Endodermal cell (in vitro differentiated cells): Measurements from ENCODE around the gene CD40. TPM values are rescaled to one million over a fixed set of nuclear protein-coding genes. Genes with fewer than 3 reads are reported as not detected.

Experiments used
- DNase-seq: peaks from one replicate; pipeline ENCODE4 v3.0.0-alpha.2; 2017
- H3K27ac ChIP-seq: 2 replicates; pipeline ENCODE4 v1.5.1; 2013; ENCODE audit warnings: mild to moderate bottlenecking, low read depth, low read length, moderate library complexity
- H3K27me3 ChIP-seq: 2 replicates; pipeline ENCODE4 v1.6.1; 2013; ENCODE audit warnings: mild to moderate bottlenecking, low read length, moderate library complexity; ENCODE audit not compliant: insufficient read depth, control insufficient read depth, poor library complexity, severe bottlenecking
- H3K36me3 ChIP-seq: 2 replicates; pipeline ENCODE4 v1.7.0; 2013; ENCODE audit warnings: mild to moderate bottlenecking, low read length, moderate library complexity; ENCODE audit not compliant: control insufficient read depth, insufficient read depth
- H3K4me1 ChIP-seq: one replicate; pipeline ENCODE4 v1.7.0; 2013; ENCODE audit warnings: low read length; ENCODE audit not compliant: control insufficient read depth, insufficient read depth
- H3K4me3 ChIP-seq: 2 replicates; pipeline ENCODE4 v1.5.1; 2013; ENCODE audit warnings: mild to moderate bottlenecking, low read length, moderate library complexity
- H3K9ac ChIP-seq: 2 replicates; pipeline ENCODE4 v1.6.1; 2013; ENCODE audit warnings: mild to moderate bottlenecking, low read length, moderate library complexity; ENCODE audit not compliant: poor library complexity, severe bottlenecking; ENCODE audit errors: extremely low read depth
- H3K9me3 ChIP-seq: 2 replicates; pipeline ENCODE4 v1.6.1; 2013; ENCODE audit warnings: mild to moderate bottlenecking, low read length, moderate library complexity; ENCODE audit not compliant: control insufficient read depth
- H3K27ac Mint-ChIP-seq: 2 replicates; pipeline ENCODE4 v1.8.0; 2020; ENCODE audit warnings: mixed read lengths
- H3K27me3 Mint-ChIP-seq: 2 replicates; pipeline ENCODE4 v1.8.0; 2021; ENCODE audit warnings: mild to moderate bottlenecking, mixed read lengths; ENCODE audit not compliant: insufficient read depth
- H3K36me3 Mint-ChIP-seq: 2 replicates; pipeline ENCODE4 v1.8.0; 2020; ENCODE audit warnings: low read depth, mixed read lengths
- H3K4me1 Mint-ChIP-seq: 2 replicates; pipeline ENCODE4 v1.8.0; 2020; ENCODE audit warnings: mixed read lengths
- H3K4me3 Mint-ChIP-seq: 2 replicates; pipeline ENCODE4 v1.8.0; 2020; ENCODE audit warnings: mild to moderate bottlenecking, moderate library complexity, mixed read lengths
- H3K9me3 Mint-ChIP-seq: 2 replicates; pipeline ENCODE4 v1.8.0; 2020; ENCODE audit warnings: mild to moderate bottlenecking, mixed read lengths
- CTCF ChIP-seq: fragments of 200-600 bp; sonication (generic); conservative IDR thresholded peaks from 2 replicates; pipeline ENCODE4 v1.5.0; 2021; ENCODE audit warnings: antibody characterized with exemption, mild to moderate bottlenecking
- WGBS, 2 experiments: methylation state at CpG; one replicate each; pipeline versions ENCODE4 v1.1.5 to v1.1.7; 2013; ENCODE audit warnings: missing lambda C conversion rate in 2 of 2, mixed read lengths in 1 of 2; ENCODE audit not compliant: insufficient coverage in 1 of 2, insufficient read length in 1 of 2; 5-methylcytosine and 5-hydroxymethylcytosine counted together
- long read RNA-seq, 4 experiments: library from polyadenylated mRNA in 2 of 4; library from RNA in 1 of 4; library from capped mRNA in 1 of 4; stranded (forward) in 3 of 4; unstranded in 1 of 4; transcript quantifications; one replicate each; pipeline ENCODE4 v2.0.0, GENCODE V29; 2020 to 2021; ENCODE audit warnings: inconsistent platforms in 1 of 4
- polyA plus RNA-seq, 2 experiments: library from polyadenylated mRNA; stranded (reverse); fragments of 50-300 nt; gene quantifications; one replicate each; pipeline ENCODE4 v1.2.3, GENCODE V29; 2013
- total RNA-seq, 2 donors: library from RNA; stranded (reverse); fragmentation: NEBNext Ultra II Directional in 1 of 2; extraction: Animal tissue kit (Norgen Biotek cat#: 25700) in 1 of 2; gene quantifications; 2 replicates in 1 of 2; 3 replicates in 1 of 2; pipeline ENCODE4 v1.2.1, GENCODE V29; 2021

CD40 gene
- 10 to 100 TPM in 1 of 2 donors, 1 to 10 TPM in 1; 9.0 to 16.4 TPM for total RNA-seq
- polyA plus RNA-seq (2013, experiment 1 of 2) = 5.4 TPM
- 5.1 TPM for polyA plus RNA-seq (2013, experiment 2 of 2)
- long read RNA-seq, experiment 1, transcript CD40-202 (9 exons, 1,729 nt) = major isoform, 5 of 15 reads
- long read RNA-seq, experiment 1, partial matches to known transcripts = 5 of 15 reads
- long read RNA-seq, experiment 1, other reads (novel, unspliced or antisense) = 5 of 15 reads
- long read RNA-seq, experiment 2, transcript CD40-202 (9 exons, 1,729 nt) = major isoform, 15 of 35 reads
- long read RNA-seq, experiment 2, partial matches to known transcripts = 1 of 35 reads
- long read RNA-seq, experiment 2, other reads (novel, unspliced or antisense) = 17 of 35 reads
- long read RNA-seq, experiment 3, transcript CD40-202 (9 exons, 1,729 nt) = major isoform, 37 of 49 reads
- long read RNA-seq, experiment 3, partial matches to known transcripts = 0 of 49 reads
- long read RNA-seq, experiment 3, other reads (novel, unspliced or antisense) = 12 of 49 reads
- long read RNA-seq, experiment 4, transcript CD40-202 (9 exons, 1,729 nt) = major isoform, 55 of 105 reads
- long read RNA-seq, experiment 4, partial matches to known transcripts = 2 of 105 reads
- long read RNA-seq, experiment 4, other reads (novel, unspliced or antisense) = 42 of 105 reads

- WGBS, 2 experiments = 38 to 42% methylated on average over 15 to 40 of the region's 40 CpGs
- peak within 1 kb of the TSS; percentile 76 for H3K4me3 Mint-ChIP-seq
- peak; percentile 97 for DNase-seq
- H3K36me3 Mint-ChIP-seq = no peaks in the 10 kb centered on the region
- Histone ChIP-seq H3K9me3 (no peaks in the 10 kb centered on the region), H3K9ac (no peak within 1 kb of the TSS), H3K27me3 (peaks cover 11% of the 10 kb centered on the region), H3K27ac (no peak within 1 kb of the TSS), H3K4me3 (peak within 1 kb of the TSS; percentile 68), H3K4me1 (no peaks in the 10 kb centered on the region), H3K36me3 (no peaks in the 10 kb centered on the region)
- no peaks in the 10 kb centered on the region for H3K9me3 Mint-ChIP-seq
- no peak for TF ChIP-seq CTCF
- peaks cover 47% of the 10 kb centered on the region for H3K27me3 Mint-ChIP-seq
- H3K27ac Mint-ChIP-seq = peak within 1 kb of the TSS; percentile 90
- peaks cover 5% of the 10 kb centered on the region for H3K4me1 Mint-ChIP-seq
Measured at GRCh38 chr20:46117704-46118467, at the start of gene CD40. TSS of gene CD40 (plus strand) at chr20:46118314. CDS start at chr20:46118344, 30 bp downstream.

- no peak overlapping the region for H3K4me3 ChIP-seq
- peaks cover 35% of the 10 kb centered on the region for H3K36me3 Mint-ChIP-seq
- peaks cover 15% of the 10 kb centered on the region for H3K4me1 Mint-ChIP-seq
- H3K4me3 Mint-ChIP-seq = no peak overlapping the region
- peaks cover 3% of the 10 kb centered on the region for H3K4me1 ChIP-seq
- no peak overlapping the region for H3K27ac ChIP-seq
- no peaks in the 10 kb centered on the region for H3K27me3 ChIP-seq
- H3K9me3 Mint-ChIP-seq = no peaks in the 10 kb centered on the region
- DNase-seq = peak; percentile 24
- H3K27me3 Mint-ChIP-seq = no peaks in the 10 kb centered on the region
- no peak overlapping the region for H3K27ac Mint-ChIP-seq
- H3K36me3 ChIP-seq = peaks cover 63% of the 10 kb centered on the region
- no peak for TF ChIP-seq CTCF
- H3K9ac ChIP-seq = no peak overlapping the region
- WGBS, 2 experiments = 94 to 96% methylated on average over 14 to 20 of the region's 20 CpGs
- H3K9me3 ChIP-seq = no peaks in the 10 kb centered on the region
Measured at GRCh38 chr20:46070215-46070900, 47.8 kb upstream of the CD40 start.

GRCh38 chr20:46071573-46071972 lies 46.5 kb upstream of the CD40 start:
- Histone ChIP-seq H3K36me3 (peaks cover 59% of the 10 kb centered on the region), H3K9me3 (no peaks in the 10 kb centered on the region), H3K27me3 (no peaks in the 10 kb centered on the region), H3K4me1 (peaks cover 3% of the 10 kb centered on the region), H3K9ac (no peak overlapping the region), H3K4me3 (no peak overlapping the region), H3K27ac (no peak overlapping the region)
- Mint-ChIP-seq H3K36me3 (peaks cover 31% of the 10 kb centered on the region), H3K9me3 (no peaks in the 10 kb centered on the region), H3K27me3 (no peaks in the 10 kb centered on the region), H3K4me1 (peaks cover 19% of the 10 kb centered on the region), H3K4me3 (no peak overlapping the region), H3K27ac (no peak overlapping the region)
- DNase-seq = peak; percentile 20
- WGBS, 2 experiments = 91 to 98% methylated on average over 3 of the region's 3 CpGs
- TF ChIP-seq CTCF = no peak
